Renal pelvis (tissue), 12 donors: Measurements from ENCODE around the gene TGIF2LX. TPM values are rescaled to one million over a fixed set of nuclear protein-coding genes. Genes with fewer than 3 reads are reported as not detected.
"Not testable (repeated sequence)": the region's sequence is repeated elsewhere in the genome, so short reads cannot be mapped to it uniquely, and the experiment has no call there.

ENCODE experiments used
- DNase-seq: peaks from one replicate; pipeline ENCODE4 v3.0.0-alpha.2; 2013
- long read RNA-seq, 16 experiments: transcript quantifications; one replicate each; lab custom pipeline, GENCODE V29; 2026
- polyA plus RNA-seq, 3 donors: library from polyadenylated mRNA; unstranded; fragments of 120-200 nt; gene quantifications; one replicate each; pipeline ENCODE4 v1.2.1, GENCODE V29; 2013; ENCODE audit not compliant: insufficient read length in 3 of 3

TGIF2LX gene
- polyA plus RNA-seq, result not detected
- long read RNA-seq, donor 1, result 0 reads
- long read RNA-seq, donor 2, result 0 reads
- long read RNA-seq, donor 3, result 0 reads
- long read RNA-seq, donor 4, result 0 reads
- long read RNA-seq, donor 5, result 0 reads
- long read RNA-seq, donor 6, result 0 reads
- long read RNA-seq, donor 7, result 0 reads
- long read RNA-seq, donor 8, result 0 reads
- long read RNA-seq, donor 9, result 0 reads
- long read RNA-seq, donor 10, result 0 reads
- long read RNA-seq, donor 11, result 0 reads
- long read RNA-seq, donor 12, result 0 reads
- long read RNA-seq, donor 13, result 0 reads
- long read RNA-seq, donor 14, result 0 reads
- long read RNA-seq, donor 15, result 0 reads
- long read RNA-seq, donor 16, result 0 reads

GRCh38 chrX:89921665-89922064 lies at the start of gene TGIF2LX:
TSS of gene TGIF2LX (plus strand) at chrX:89921908. CDS start at chrX:89922086, 178 bp downstream.
- not testable (repeated sequence) for DNase-seq

DNA sequence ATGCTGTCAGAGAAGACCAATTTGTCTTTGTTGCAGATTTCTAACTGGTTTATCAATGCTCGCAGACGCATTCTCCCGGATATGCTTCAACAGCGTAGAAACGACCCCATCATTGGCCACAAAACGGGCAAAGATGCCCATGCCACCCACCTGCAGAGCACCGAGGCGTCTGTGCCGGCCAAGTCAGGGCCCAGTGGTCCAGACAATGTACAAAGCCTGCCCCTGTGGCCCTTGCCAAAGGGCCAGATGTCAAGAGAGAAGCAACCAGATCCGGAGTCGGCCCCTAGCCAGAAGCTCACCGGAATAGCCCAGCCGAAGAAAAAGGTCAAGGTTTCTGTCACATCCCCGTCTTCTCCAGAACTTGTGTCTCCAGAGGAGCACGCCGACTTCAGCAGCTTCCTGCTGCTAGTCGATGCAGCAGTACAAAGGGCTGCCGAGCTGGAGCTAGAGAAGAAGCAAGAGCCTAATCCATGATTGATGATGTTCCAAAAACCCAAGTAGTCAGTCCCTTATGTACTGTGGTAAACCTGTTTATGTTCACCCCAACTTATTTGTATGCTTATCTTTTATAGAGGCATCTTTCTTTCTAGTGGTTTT lies 728 bp downstream of the TGIF2LX start:
- DNase-seq, result not testable (repeated sequence)

GRCh38 chrX:89943077-89943476 lies 21.4 kb downstream of the TGIF2LX start:
- not testable (repeated sequence) for DNase-seq

GRCh38 chrX:89965588-89965987 lies 43.9 kb downstream of the TGIF2LX start:
- not testable (repeated sequence) for DNase-seq
